GM12875 (cell line): Measurements from ENCODE around the gene CSF1.

Experiments used
- H3K4me3 ChIP-seq: one replicate; pipeline ENCODE4 v1.5.1; 2011; ENCODE audit warnings: low read depth, low read length, control low read depth
- CTCF ChIP-seq: IDR thresholded peaks from 2 replicates; pipeline ENCODE4 v1.5.1; 2011; ENCODE audit warnings: low read depth, mild to moderate bottlenecking, control low read depth, inconsistent platforms, low read length, moderate library complexity, borderline replicate concordance; ENCODE audit not compliant: insufficient read depth

CSF1 gene

GRCh38 chr1:109922326-109922725 lies 11.7 kb downstream of the CSF1 start:
- no peak for TF ChIP-seq CTCF
- H3K4me3 ChIP-seq, result no peak overlapping the region

GRCh38 chr1:109923131-109923945 lies 12.7 kb downstream of the CSF1 start:
- TF ChIP-seq CTCF, result peak; percentile 66
- H3K4me3 ChIP-seq, result no peak overlapping the region

- no peak overlapping the region for H3K4me3 ChIP-seq
- no peak for TF ChIP-seq CTCF
These were observed 13.3 kb downstream of the CSF1 start for GRCh38 chr1:109923946-109924275.

GRCh38 chr1:109924316-109924715 lies 13.7 kb downstream of the CSF1 start:
- H3K4me3 ChIP-seq, result no peak overlapping the region
- no peak for TF ChIP-seq CTCF

GRCh38 chr1:109925159-109925990 lies 14.7 kb downstream of the CSF1 start:
- H3K4me3 ChIP-seq, result no peak overlapping the region
- TF ChIP-seq CTCF, result no peak

GRCh38 chr1:109926662-109927300 lies 16.1 kb downstream of the CSF1 start:
- TF ChIP-seq CTCF, result no peak
- no peak overlapping the region for H3K4me3 ChIP-seq
